ENCODE results near the gene AKAP3.

The AKAP3 gene

DNA sequence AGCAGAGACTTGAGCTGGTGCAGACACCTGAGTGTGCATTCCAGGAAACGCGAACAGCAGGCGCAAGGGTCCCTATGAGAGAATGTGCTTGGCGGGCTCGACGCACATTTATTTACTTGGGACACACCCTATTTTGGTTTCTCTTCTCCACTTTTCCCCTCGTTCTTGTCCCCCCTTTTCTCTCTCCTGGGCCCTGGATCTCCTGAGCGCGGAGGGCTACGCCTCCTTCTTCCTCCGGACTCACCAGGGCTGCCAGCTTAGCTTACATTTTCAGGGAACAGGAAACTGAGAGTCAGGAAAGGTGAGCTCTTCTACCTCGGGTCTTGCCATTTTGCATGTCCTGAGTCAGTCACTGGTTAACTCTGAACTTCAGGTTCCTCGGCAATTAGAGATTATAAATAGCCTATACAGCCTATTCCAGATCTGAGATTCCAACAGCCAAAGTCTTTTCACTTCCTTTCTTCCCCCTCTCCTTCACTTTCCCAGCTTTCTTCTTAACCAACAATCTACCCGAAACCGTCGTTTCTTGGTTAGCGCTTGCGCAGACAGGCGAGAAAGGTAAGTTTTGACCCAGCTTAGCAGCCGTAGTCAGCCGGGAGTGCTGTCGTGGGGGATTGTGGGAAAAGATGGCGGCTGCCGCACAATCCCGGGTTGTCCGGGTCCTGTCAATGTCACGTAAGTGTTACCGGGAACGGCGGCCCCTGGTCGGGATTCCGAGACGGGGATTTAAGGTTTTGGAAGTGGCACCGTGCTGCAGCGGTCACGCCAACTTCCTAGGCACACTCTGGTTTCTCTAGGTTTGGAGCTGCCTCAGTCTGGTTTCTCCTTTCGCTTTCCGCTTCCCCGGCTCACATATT is at the start of gene AKAP3, which contains the start of gene NDUFA9:
Gene AKAP3, minus strand, starts transcription at position 551 of the 857 bp plus-strand sequence. CDS start 10,855 bp downstream, outside the sequence.
Gene NDUFA9, plus strand, starts transcription at position 614 of the 857 bp plus-strand sequence. Its CDS starts 13 bp downstream, at position 627.
- peak within 1 kb of the TSS; percentile 98 for H3K27ac Mint-ChIP-seq
- peaks cover 5% of the 10 kb centered on the region for H3K36me3 Mint-ChIP-seq
- peaks cover 36% of the 10 kb centered on the region for H3K4me1 Mint-ChIP-seq
- ATAC-seq (peak; percentile 97), DNase-seq (ENCODE audit: low spot score in 2 of 2) (peak; percentile 57 to 88)
- H3K9me3 Mint-ChIP-seq: no peaks in the 10 kb centered on the region
- H3K4me3 Mint-ChIP-seq: peak within 1 kb of the TSS; percentile 95

DNA sequence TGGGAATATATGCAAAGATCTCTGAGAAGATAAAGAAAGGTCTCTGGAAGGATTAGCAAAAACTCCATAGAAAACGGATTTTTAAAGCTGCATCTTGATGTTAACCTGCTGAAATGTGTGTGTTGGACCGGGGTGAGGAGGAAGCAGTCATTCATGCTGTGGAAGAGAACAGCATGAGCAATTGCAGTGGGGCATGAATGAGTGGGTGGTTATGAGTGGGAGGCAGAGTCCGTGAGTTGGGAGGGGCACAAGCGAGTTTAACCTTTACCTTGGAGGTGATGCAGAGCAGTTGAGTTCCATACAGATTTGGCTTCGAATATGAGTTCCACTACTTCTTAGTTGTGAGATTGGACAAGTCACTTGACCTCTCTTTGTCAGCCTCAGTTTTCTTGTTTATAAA is 41.9 kb upstream of the AKAP3 start:
- Mint-ChIP-seq H3K9me3 (no peaks in the 10 kb centered on the region), H3K4me3 (no peak overlapping the region), H3K4me1 (no peaks in the 10 kb centered on the region), H3K27ac (no peak overlapping the region), H3K36me3 (peaks cover 45% of the 10 kb centered on the region)
- ATAC-seq: no peak
- DNase-seq (ENCODE audit: low spot score in 2 of 2): no peak

DNA sequence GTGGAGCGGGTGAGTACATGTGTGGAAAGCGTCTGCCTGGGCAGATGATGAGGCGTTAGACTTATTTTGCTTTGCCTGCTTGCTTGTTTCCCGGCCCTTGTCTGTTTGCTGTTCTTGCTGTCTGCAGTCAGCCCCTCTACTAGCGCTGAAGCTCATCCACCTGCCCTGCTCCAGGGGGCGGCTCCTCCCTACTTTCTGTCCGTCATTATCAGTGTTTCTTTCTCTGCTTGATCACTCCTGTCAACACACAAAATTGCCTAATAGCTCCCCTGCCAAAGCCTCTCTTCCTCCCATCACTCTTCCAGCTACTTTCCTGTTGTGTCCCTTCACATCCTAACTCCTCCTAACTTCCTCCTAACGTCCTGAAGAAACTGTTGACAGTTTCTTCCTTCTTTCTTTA is 36.5 kb upstream of the AKAP3 start:
- no peak overlapping the region for H3K4me3 Mint-ChIP-seq
- no peak overlapping the region for H3K27ac Mint-ChIP-seq
- H3K9me3 Mint-ChIP-seq: no peaks in the 10 kb centered on the region
- no peaks in the 10 kb centered on the region for H3K4me1 Mint-ChIP-seq
- peaks cover 79% of the 10 kb centered on the region for H3K36me3 Mint-ChIP-seq
- no peak for ATAC-seq
- no peak for DNase-seq (ENCODE audit: low spot score in 2 of 2)

DNA sequence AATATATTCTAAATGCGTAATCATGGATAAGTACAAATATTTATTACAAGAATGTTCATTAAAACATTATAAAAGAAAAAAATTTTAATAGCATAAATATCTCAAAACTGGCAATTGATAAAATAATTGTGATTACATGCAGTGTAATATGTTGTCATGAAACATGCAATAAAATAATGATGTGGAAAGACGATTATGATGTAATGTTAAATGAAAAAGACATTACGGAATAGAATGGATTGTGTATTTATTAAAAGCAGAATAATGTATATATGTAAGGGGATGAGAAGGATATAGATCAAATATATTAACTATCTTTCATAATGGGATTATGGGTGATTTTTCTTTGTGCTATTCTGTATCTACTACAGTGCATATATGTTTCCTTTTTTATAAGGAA is 32.9 kb upstream of the AKAP3 start:
- Mint-ChIP-seq H3K4me1 (no peaks in the 10 kb centered on the region), H3K27ac (no peak overlapping the region), H3K9me3 (no peaks in the 10 kb centered on the region), H3K36me3 (peaks cover 56% of the 10 kb centered on the region), H3K4me3 (no peak overlapping the region)
- ATAC-seq: no peak
- DNase-seq (ENCODE audit: low spot score in 2 of 2): no peak

DNA sequence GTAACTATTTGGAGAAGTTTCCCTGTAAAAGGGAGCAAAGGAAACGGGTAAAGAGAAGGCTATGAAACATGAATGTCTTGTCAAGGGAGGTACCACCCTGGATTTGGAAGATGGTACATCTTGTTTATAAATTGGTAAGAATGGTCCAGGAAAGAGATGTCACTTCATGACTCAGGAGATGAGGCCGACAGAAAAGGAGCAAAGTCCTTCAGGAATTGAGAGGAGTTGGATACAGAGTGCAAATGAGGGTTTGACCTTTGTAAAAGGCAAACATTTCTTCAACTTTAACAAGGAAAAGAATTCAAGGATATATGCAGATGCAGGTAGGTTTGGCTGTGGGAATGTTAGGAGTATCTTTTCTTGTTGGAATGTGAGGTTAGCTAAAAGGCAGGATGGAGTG is 30.9 kb upstream of the AKAP3 start:
- Mint-ChIP-seq H3K9me3 (no peaks in the 10 kb centered on the region), H3K36me3 (peaks cover 36% of the 10 kb centered on the region), H3K4me3 (no peak overlapping the region), H3K4me1 (peaks cover 5% of the 10 kb centered on the region), H3K27ac (peak overlapping the region; percentile 1)
- DNase-seq (ENCODE audit: low spot score in 2 of 2) (no peak), ATAC-seq (no peak)

DNA sequence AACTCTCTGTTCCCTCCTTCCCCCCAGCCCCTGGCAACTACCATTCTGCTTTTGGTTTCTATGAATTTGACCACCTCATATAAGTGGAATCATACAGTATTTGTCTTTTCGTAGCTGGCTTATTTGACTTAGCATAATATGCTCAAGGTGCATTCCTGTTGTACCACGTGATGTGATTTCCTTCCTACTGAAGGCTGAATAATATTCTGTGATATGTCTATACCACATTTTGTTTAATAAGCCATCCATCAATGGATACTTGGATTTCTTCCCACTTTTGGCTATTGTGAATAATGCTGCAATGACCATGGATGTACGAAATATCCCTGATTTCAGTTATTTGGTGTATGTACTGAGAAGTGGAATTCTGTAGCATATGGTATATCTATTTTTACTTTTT is 16.4 kb upstream of the AKAP3 start:
- H3K36me3 Mint-ChIP-seq: peaks cover 56% of the 10 kb centered on the region
- no peak for ATAC-seq
- H3K4me1 Mint-ChIP-seq: no peaks in the 10 kb centered on the region
- H3K9me3 Mint-ChIP-seq: no peaks in the 10 kb centered on the region
- no peak for DNase-seq (ENCODE audit: low spot score in 2 of 2)
- H3K4me3 Mint-ChIP-seq: no peak overlapping the region
- H3K27ac Mint-ChIP-seq: no peak overlapping the region

DNA sequence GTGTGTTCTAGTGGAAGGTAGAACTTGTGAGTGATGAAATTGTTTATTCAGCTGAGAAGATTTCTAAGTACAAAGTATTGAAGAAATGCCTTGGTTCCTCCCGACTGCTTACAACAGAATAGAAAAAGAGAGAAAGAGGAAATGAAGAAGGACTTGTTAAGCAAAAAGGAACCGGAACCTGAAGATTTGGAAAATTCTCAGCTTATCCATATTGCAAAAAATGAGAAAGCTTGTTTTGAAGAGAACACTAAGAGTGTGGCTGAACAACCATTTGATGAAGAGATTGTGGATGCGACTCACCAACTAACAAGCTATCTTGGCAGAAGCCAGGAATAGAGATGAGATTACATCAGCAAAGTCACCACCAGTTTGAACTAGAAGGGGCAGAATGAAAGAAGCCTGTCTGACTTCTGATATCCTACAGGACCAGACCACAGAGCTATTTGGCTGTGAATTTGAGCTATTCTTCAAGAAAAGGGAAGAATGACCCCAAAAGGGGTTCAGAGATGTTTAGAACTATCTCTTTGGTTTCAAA is 15.2 kb upstream of the AKAP3 start:
- H3K27ac Mint-ChIP-seq: no peak overlapping the region
- peaks cover 44% of the 10 kb centered on the region for H3K36me3 Mint-ChIP-seq
- no peak overlapping the region for H3K4me3 Mint-ChIP-seq
- no peak for ATAC-seq
- DNase-seq (ENCODE audit: low spot score in 2 of 2): no peak
- H3K4me1 Mint-ChIP-seq: no peaks in the 10 kb centered on the region
- no peaks in the 10 kb centered on the region for H3K9me3 Mint-ChIP-seq

DNA sequence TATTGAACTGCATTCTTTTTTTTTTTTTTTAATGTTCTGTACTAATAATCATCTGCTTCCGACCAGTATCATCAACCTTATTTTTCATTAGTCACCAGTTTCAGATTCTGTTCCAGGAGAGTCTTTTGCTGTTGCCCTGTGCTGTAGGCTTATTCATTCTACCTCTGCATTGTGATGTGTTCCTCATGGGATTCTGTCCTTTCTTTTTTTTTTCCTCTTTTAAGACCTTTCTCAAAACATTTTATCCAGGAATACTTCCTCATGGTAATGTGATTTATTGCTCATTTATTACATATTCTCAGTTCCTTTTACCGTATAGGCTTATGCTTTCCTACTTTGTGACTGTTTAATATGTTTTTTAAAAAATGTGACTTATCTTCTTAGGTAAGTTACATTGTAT is 4.8 kb upstream of the AKAP3 start:
- Mint-ChIP-seq H3K36me3 (peaks cover 19% of the 10 kb centered on the region), H3K4me3 (no peak overlapping the region), H3K4me1 (peaks cover 42% of the 10 kb centered on the region), H3K9me3 (no peaks in the 10 kb centered on the region), H3K27ac (no peak overlapping the region)
- no peak for ATAC-seq
- no peak for DNase-seq (ENCODE audit: low spot score in 2 of 2)

DNA sequence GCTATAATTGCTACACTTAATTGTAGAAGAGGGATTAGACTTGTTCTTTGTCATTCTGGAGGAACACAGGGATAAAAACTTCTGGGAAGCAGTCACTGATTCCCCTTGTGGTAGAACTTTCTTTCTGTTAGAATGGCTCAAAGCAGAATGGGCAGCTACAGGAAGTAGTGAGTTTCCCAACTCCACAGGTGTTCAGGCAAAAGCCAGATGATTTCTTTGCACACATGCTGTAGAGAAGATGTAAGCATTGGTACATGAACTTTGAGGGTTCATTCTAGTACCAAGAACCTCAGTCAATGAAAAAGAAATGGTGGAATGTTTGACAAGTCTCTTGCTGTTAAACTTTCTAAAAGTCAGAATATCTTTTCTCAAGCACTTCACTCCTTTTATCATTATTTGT is 4.4 kb upstream of the AKAP3 start:
- DNase-seq (ENCODE audit: low spot score in 2 of 2): no peak
- H3K9me3 Mint-ChIP-seq: no peaks in the 10 kb centered on the region
- no peak overlapping the region for H3K27ac Mint-ChIP-seq
- peaks cover 19% of the 10 kb centered on the region for H3K36me3 Mint-ChIP-seq
- no peak overlapping the region for H3K4me3 Mint-ChIP-seq
- H3K4me1 Mint-ChIP-seq: peaks cover 42% of the 10 kb centered on the region
- ATAC-seq: no peak

DNA sequence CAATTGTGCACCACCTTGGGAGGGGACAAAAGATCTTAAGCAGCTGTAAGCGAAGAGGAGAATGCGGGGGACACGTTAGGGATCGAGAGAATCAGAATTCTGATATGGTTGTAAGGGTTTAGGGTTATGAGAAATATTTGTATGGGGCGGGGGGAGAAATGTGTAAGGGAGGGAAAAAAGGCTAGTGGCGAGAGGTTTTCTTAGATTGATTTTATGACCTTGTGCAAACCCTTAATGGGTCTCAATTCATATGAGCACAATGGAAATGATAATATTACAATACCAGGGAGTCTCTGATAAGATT is 459 bp upstream of the AKAP3 start:
- Mint-ChIP-seq H3K4me3 (peak overlapping the region; percentile 95), H3K4me1 (peaks cover 42% of the 10 kb centered on the region), H3K36me3 (peaks cover 10% of the 10 kb centered on the region), H3K9me3 (no peaks in the 10 kb centered on the region), H3K27ac (peak overlapping the region; percentile 98)
- DNase-seq (ENCODE audit: low spot score in 2 of 2): no peak
- ATAC-seq: no peak

DNA sequence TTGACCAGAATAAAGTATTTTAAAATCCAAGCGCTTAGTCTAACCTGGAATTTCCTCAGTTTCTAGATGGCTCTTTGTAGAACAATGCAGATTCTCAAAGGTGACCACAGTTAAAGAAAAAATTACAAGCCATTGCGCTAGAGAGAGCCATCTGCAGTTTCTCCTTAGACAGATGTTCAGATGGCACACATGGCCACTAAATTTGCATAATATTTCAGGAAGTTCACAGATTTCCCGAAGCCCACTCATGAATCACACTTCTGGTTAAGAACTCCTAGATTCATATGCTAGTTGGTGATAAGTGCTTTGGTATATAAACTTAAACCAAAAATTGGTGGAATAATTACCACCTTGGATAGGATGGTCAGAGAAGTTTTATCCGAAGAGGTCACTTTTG is 749 bp downstream of the AKAP3 start:
- DNase-seq (ENCODE audit: low spot score in 2 of 2) (no peak), ATAC-seq (no peak)

DNA sequence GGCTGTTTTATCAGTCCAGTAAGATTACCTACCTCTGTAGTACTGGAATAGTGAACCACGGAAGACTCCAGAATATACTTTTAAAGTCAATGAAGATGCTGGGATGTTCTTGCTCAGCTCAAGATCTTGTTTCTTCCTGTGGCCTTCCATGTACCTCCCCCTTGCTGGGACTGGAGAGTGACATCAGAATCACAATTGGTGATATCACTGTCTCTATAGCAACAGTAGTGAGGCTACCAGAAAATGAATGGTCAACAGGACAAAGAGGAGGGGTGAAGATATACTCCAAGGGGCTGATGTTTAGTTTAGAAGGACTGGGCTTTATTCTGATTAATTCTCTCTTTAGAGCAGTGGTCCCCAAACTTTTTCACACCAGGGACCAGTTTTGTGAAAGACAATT is 3.8 kb downstream of the AKAP3 start:
- Mint-ChIP-seq H3K27ac (no peak overlapping the region), H3K4me1 (peaks cover 11% of the 10 kb centered on the region), H3K36me3 (no peaks in the 10 kb centered on the region), H3K4me3 (no peak overlapping the region), H3K9me3 (no peaks in the 10 kb centered on the region)
- ATAC-seq (no peak), DNase-seq (ENCODE audit: low spot score in 2 of 2) (no peak)

More for the DNA sequence above, 749 bp downstream of the AKAP3 start:
- Mint-ChIP-seq H3K27ac (peak overlapping the region; percentile 98), H3K4me1 (peaks cover 33% of the 10 kb centered on the region), H3K9me3 (no peaks in the 10 kb centered on the region), H3K4me3 (peak overlapping the region; percentile 95), H3K36me3 (no peaks in the 10 kb centered on the region)

DNA sequence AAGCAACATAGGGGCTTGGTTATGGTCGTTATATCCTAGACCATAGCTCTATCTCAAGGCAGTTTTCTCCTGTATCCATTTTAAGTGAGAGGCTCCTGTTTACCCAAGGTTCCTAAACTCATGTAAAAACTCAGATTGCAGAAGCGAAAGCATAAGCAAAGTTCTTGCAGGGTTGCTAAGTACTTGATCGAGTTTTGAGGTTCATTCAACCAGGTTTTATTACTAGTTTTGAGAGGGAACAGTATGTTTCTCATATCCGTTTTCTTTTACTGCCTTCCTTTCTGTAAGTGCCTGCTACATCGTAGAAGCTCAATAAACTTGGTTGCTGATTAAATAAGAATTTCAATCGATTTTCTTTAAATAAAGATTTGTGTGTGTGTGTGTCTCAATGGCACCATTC is 5.1 kb downstream of the AKAP3 start:
- Mint-ChIP-seq H3K27ac (no peak overlapping the region), H3K9me3 (no peaks in the 10 kb centered on the region), H3K4me3 (no peak overlapping the region), H3K4me1 (no peaks in the 10 kb centered on the region), H3K36me3 (no peaks in the 10 kb centered on the region)
- ATAC-seq (no peak), DNase-seq (ENCODE audit: low spot score in 2 of 2) (no peak)

DNA sequence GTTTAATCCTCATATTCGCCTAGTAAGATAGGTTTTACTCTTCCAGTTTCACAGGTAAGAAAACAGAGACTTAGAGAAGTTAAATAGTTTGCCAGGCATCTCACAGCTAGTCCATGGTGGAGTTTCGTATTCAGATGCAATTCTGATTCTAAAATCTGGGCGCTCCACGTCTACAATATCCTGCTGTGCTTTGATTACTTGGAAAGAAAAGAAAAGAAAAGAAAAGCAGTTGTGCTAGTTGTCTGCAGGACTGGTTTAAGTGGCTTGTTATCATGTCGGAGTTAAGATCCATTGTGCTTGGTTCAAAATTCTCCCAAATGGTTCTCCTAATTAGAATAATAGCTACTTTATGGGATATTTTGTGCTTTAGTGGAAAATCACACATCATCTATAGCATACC is 18.6 kb downstream of the AKAP3 start:
- H3K36me3 Mint-ChIP-seq: no peaks in the 10 kb centered on the region
- H3K27ac Mint-ChIP-seq: no peak overlapping the region
- no peak for DNase-seq (ENCODE audit: low spot score in 2 of 2)
- H3K4me3 Mint-ChIP-seq: no peak overlapping the region
- H3K9me3 Mint-ChIP-seq: no peaks in the 10 kb centered on the region
- no peaks in the 10 kb centered on the region for H3K4me1 Mint-ChIP-seq
- ATAC-seq: no peak

DNA sequence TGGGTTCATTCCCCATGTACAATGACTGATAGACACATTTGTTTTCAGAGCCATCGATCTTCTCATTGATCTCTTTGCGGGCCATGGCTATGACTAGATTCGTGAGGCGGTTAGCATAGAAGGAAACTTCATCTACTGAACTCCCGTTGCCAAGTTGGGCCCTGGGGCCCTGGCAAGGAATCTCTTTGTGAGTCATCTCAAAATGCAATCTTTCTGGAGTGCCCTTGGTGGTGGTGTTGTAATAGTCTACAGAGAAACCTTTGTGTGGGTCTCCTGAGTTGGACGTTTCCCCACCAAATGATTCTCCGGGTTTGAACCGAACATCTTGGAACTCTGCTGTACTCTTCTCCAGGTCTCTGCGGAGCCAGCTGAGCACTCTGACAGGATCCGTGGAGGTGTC is 20.4 kb downstream of the AKAP3 start:
- Mint-ChIP-seq H3K4me3 (no peak overlapping the region), H3K9me3 (no peaks in the 10 kb centered on the region), H3K4me1 (no peaks in the 10 kb centered on the region), H3K27ac (no peak overlapping the region), H3K36me3 (no peaks in the 10 kb centered on the region)
- ATAC-seq (no peak), DNase-seq (ENCODE audit: low spot score in 2 of 2) (no peak)

DNA sequence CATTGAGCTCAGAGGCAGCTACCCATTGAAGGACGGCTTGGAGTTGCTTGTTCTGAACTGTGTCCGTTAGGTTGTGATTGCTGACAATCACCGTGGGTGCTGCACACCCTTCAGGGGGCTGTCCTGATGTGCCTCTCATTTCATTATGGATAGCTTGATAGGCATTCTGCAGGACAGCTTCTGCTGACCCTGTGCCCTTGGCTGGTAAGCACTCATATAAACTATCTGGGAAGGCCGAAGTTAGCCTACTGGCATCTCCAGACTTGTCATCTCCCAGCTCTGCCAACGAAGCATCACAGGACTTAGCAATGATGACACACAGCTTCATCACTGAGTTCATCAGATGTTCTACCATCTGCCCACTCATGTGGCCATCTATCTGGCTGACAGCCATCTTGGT is 22.3 kb downstream of the AKAP3 start:
- H3K27ac Mint-ChIP-seq: no peak overlapping the region
- H3K36me3 Mint-ChIP-seq: no peaks in the 10 kb centered on the region
- no peaks in the 10 kb centered on the region for H3K9me3 Mint-ChIP-seq
- ATAC-seq: no peak
- no peak overlapping the region for H3K4me3 Mint-ChIP-seq
- DNase-seq (ENCODE audit: low spot score in 2 of 2): no peak
- no peaks in the 10 kb centered on the region for H3K4me1 Mint-ChIP-seq
